ENCODE measurements around the gene PRKG1.
"Not testable (repeated sequence)": the region's sequence is repeated elsewhere in the genome, so short reads cannot be mapped to it uniquely, and the experiment has no call there.

Gene PRKG1

DNA sequence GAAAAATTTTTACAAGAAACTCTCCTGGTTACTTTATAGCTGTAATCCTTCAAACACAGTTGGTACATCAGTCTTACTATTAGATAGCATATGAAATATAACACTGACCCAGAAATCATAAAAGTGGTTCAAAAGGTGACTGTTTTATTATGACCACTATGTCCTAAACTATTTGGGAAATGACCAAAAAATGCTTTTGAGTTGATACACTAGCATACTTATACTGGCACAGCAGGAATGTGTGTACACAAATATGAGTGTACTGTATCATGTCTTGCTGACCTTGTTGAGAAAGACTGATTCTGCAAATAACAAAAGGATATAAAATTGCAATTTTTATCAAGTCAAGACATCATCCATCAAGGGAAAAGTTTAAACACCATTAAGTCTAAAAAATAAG is 600.8 kb downstream of the PRKG1 start:
- H3K4me3 ChIP-seq (ENCODE audit: low read length) = no peak overlapping the region
- peak; percentile 48 for DNase-seq (ENCODE audit: low read depth)
- TF ChIP-seq, protein P1, sequence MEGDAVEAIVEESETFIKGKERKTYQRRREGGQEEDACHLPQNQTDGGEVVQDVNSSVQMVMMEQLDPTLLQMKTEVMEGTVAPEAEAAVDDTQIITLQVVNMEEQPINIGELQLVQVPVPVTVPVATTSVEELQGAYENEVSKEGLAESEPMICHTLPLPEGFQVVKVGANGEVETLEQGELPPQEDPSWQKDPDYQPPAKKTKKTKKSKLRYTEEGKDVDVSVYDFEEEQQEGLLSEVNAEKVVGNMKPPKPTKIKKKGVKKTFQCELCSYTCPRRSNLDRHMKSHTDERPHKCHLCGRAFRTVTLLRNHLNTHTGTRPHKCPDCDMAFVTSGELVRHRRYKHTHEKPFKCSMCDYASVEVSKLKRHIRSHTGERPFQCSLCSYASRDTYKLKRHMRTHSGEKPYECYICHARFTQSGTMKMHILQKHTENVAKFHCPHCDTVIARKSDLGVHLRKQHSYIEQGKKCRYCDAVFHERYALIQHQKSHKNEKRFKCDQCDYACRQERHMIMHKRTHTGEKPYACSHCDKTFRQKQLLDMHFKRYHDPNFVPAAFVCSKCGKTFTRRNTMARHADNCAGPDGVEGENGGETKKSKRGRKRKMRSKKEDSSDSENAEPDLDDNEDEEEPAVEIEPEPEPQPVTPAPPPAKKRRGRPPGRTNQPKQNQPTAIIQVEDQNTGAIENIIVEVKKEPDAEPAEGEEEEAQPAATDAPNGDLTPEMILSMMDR (conservative IDR thresholded peaks at IDR 0.05; ENCODE audit: low read length) = no peak

DNA sequence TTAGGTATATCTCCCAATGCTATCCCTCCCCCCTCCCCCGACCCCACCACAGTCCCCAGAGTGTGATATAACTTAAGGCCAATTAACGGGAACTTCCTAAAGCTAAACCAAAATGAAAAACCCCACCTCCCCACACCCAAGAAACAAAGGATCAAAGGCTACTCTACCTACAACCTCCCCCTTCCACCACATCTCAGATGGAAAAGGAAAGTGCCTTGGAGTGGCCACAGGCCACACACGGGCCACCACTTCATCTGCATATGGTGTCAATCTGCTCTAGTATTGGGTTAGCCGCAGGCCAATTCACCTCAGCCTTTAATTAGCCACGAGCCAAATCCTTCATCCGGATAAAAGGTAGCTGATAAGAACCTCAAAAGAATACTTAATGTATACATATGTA is 605.6 kb downstream of the PRKG1 start:
- no peak for DNase-seq (ENCODE audit: low read depth)
- TF ChIP-seq, protein P1 (conservative IDR thresholded peaks at IDR 0.05; ENCODE audit: low read length) = no peak
- no peak overlapping the region for H3K4me3 ChIP-seq (ENCODE audit: low read length)

DNA sequence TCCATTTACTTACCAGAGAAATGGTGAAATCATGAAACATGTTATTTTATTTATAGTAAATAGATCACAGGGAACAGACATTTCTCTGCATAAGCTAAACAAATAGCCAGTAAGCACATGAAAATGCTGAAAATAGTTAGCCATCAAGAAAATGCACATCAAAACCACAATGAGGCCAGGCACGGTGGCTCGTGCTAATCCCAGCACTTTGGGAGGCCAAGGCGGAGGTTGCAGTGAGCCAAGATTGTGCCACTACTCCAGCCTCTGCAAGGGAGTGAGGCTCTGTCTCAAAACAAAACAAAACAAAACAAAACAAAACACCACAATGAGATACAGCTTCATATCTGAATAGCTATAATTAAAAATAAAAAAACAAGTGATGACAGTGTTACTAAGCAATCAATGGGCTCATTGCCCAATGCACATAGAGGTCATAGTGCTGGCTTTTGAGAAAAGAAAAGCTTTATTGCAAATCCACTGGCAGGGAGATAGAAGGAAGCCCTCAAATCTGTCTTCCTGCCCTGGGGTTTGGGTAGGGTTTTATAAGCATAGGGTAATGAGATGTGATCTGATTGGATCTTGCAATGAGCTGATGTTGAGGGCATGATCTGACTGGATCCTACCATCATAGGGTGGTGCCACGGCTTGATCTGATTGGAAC is 608.9 kb downstream of the PRKG1 start:
- TF ChIP-seq, protein P1 (conservative IDR thresholded peaks at IDR 0.05; ENCODE audit: low read length) = no peak
- H3K4me3 ChIP-seq (ENCODE audit: low read length) = no peak overlapping the region
- DNase-seq (ENCODE audit: low read depth) = peak; percentile 90

DNA sequence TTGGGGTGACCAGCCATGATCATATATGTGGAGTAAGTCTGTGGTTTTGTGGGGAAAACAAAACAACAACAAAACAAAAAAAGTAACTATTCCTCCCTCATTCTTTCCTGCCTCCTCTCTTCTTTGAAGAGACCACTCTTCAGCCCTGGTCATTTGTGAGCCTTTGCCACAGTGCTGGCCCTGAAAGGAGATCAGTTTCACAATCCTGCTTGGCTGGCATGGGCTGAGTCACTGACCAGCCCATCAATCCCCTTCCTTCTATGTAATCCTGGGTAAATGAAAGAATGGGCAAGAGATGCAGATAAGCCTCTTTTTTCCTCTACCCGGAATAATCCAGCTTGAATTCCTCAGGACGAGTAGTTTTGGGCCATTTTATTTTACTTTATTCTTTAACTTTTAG is 611.5 kb downstream of the PRKG1 start:
- no peak overlapping the region for H3K4me3 ChIP-seq (ENCODE audit: low read length)
- DNase-seq (ENCODE audit: low read depth) = peak; percentile 38
- TF ChIP-seq, protein P1 (conservative IDR thresholded peaks at IDR 0.05; ENCODE audit: low read length) = no peak

DNA sequence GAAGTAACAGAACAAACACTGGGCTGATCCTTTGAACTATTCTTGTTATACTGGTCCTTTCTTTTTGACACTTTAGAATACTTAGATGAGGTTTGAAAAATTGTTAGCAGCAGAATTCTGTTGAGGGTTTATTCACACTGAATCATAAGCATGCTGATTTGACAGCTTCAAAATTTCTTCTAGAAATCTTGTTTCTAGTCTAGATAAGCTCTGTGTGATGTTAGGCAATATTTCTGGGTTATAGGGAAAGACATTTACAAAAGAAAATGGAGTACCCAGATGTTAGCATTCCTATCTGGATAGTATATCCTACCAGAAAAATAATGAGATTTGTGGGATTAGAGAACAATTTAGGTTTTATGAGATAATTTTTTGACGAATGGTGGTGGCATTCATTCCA is 613.0 kb downstream of the PRKG1 start:
- TF ChIP-seq, protein P1 (conservative IDR thresholded peaks at IDR 0.05; ENCODE audit: low read length) = no peak
- H3K4me3 ChIP-seq (ENCODE audit: low read length) = no peak overlapping the region
- no peak for DNase-seq (ENCODE audit: low read depth)

DNA sequence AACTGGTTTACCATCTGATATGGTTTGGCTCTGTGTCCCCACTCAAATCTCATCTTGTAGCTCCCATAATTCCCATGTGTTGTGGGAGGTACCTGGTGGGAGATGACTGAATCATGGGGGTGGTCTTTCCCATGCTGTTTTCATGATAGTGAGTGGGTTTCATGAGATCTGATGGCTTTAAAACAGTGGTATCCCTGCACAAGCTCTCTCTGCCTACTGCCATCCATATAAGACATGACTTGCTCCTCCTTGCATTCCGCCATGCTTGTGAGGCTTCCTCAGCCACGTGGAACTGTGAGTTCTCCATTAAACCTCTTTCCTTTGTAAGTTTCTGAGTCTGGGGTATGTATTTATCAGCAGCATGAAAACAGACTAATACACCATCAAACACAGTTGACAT is 614.5 kb downstream of the PRKG1 start:
- not testable (repeated sequence) for H3K4me3 ChIP-seq (ENCODE audit: low read length); DNase-seq (ENCODE audit: low read depth)

DNA sequence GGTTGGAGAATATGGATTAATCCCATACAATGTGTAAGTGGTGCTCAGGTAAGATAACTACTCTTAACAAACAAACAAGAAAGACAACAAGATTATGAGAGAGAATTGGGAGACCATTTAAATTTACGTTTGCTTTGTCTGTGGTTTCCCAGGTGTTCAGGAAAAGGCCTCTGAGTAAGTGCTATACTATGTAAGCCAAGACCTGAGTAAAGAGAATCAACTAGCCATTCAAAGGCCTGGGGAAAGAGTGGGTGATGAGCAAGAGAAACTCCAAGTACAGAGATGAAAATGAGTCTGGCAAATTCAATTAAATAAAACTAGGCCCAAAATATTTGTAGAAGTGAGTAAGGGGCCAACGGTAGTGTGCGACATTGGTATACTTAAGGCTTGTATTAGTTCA is 615.2 kb downstream of the PRKG1 start:
- no peak for DNase-seq (ENCODE audit: low read depth)
- TF ChIP-seq, protein P1 (conservative IDR thresholded peaks at IDR 0.05; ENCODE audit: low read length) = no peak
- H3K4me3 ChIP-seq (ENCODE audit: low read length) = no peak overlapping the region

DNA sequence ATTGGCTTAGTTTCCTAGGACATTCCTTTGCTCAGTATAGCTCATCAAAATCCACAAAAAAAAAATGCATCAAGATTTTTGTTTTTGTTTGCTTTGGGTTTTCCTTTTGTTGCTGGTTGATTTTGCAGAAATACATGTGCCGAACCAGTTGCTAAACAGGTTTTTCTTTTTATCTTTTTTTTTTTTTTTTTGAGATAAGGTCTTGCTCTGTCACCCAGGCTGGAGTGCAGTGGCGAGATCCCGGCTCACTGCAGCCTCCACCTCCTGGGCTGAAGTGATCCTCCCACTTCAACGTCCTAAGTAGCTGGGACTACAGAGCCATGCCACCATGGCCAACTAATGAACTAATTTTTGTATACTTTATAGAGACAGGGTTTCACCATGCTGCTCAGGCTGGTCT is 616.8 kb downstream of the PRKG1 start:
- no peak for DNase-seq (ENCODE audit: low read depth)
- TF ChIP-seq, protein P1 (conservative IDR thresholded peaks at IDR 0.05; ENCODE audit: low read length) = no peak
- H3K4me3 ChIP-seq (ENCODE audit: low read length) = no peak overlapping the region

All from AG10803 (cell line).